Raji (cell line): ENCODE data around the gene FAM76B.

Source experiments
- POLR2A ChIP-seq: IDR thresholded peaks from 2 replicates; pipeline ENCODE4 v1.6.1; 2011; ENCODE audit warnings: low read depth, low read length, control low read depth; ENCODE audit not compliant: insufficient read depth

Gene FAM76B

GRCh38 chr11:95764267-95764898 lies 25.2 kb downstream of the FAM76B start:
- TF ChIP-seq POLR2A = no peak

DNA sequence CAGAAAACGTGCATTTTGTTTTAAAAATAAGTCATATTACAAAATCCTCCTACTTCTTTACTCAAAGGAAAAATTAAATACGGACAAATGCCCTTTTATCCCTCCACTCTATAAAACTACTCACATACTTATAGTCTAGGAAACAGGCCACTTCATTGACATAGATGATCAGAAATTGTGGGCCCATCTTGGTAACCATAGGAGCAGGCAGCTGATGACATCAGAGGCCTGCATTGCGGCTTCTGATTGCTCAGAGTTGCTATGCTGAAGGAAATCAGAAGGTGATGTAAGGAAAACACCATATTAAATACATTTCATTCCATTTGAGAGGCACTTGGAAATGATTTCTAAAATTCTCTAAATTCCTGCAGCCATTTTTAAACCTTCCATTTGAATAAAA lies 27.0 kb downstream of the FAM76B start:
- TF ChIP-seq POLR2A = no peak

DNA sequence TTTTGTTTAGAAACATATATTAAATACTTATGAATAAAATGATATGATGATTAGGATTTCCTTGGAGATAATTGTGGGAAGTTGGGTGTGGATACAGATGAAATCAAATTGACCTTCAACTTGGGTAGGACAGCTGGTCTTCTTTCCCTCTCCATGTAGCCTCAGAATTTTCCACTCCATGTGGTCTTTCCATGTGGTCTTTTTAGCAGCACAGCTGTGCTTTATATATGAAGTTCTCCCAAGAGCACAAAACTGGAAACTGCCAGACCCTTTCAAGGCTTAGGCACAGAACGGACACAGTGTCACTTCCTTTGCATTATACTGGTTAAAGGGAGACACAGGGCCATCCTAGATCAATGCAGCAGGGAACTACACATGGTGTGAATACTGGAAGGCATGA lies 28.6 kb downstream of the FAM76B start:
- no peak for TF ChIP-seq POLR2A

- no peak for TF ChIP-seq POLR2A
Measured at GRCh38 chr11:95751515-95751914, 38.1 kb downstream of the FAM76B start.

GRCh38 chr11:95750101-95750500 lies 39.5 kb downstream of the FAM76B start:
- TF ChIP-seq POLR2A = no peak

- TF ChIP-seq POLR2A = no peak
Measured at GRCh38 chr11:95739108-95739938, 50.3 kb downstream of the FAM76B start.

GRCh38 chr11:95736809-95737208 lies 52.8 kb downstream of the FAM76B start:
- no peak for TF ChIP-seq POLR2A

DNA sequence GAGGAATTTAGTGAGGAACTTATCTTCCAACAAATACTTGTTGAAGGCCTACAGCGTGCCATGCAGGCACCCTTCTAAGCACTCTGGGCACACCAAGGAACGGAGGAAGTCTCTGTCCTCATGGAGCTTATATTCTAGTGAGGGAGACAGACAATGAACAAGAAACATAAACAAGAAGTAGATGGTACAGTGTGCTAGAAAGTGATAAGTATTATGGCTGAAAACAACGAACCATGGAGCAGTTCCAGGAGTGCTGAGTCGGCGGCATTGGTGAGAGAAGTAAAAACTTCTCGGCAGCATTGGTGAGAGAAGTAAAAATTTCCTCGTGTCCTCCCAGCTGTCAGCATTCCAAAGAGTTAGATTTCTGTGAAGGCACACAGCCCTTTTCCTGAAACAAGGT lies 53.2 kb downstream of the FAM76B start:
- TF ChIP-seq POLR2A = no peak

GRCh38 chr11:95734009-95734572 lies 55.5 kb downstream of the FAM76B start:
- no peak for TF ChIP-seq POLR2A

DNA sequence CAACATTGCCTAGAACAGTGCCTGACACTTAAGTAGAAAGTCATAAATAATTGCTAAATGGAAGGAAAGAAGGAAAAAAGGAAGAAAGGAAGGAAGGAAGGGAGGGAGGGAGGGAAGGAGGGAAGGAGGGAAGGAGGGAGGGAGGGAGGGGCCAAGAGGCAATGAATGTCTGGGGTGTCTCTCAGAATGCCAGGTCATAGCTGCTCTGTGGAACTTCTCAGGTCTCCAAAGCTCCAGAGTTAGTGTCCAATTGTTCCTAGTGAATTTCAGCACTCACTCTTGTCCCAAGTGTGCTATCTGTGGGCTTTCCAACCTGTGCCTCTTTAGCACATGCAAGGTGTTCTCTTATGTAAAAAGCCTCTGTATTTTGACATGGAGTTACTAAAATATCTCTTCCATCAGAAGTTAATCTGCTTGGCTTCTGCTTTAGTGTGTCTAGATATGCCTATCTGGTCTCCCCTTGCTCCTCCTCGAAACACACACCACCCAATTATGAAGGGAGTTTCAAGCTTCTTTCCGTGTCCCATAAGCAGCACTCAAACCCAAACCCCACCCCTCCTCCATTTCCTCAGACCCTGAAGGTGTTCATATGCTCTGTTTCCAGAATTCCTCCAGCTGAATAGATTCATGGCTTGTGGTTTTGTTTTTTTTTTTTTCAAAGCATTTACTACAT lies 56.5 kb downstream of the FAM76B start:
- TF ChIP-seq POLR2A = no peak

GRCh38 chr11:95729462-95729861 lies 60.1 kb downstream of the FAM76B start:
- no peak for TF ChIP-seq POLR2A

DNA sequence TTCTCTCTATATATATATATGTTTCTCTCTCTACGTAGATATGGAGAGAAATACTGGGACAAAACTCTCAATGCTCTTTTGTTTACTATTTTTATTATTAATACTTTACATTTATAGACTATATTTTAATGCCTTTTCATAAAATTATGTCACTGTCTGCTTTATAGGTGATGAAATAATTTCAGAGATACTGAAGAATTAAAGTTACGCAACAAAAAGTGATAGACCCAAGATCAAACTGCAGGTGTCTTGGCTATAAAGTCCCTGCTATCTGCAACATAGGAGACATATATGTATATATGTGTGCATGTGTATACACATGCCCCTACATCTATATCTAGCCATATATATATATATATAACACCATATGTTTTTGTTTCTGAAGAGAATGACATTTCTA lies 60.8 kb downstream of the FAM76B start:
- no peak for TF ChIP-seq POLR2A

DNA sequence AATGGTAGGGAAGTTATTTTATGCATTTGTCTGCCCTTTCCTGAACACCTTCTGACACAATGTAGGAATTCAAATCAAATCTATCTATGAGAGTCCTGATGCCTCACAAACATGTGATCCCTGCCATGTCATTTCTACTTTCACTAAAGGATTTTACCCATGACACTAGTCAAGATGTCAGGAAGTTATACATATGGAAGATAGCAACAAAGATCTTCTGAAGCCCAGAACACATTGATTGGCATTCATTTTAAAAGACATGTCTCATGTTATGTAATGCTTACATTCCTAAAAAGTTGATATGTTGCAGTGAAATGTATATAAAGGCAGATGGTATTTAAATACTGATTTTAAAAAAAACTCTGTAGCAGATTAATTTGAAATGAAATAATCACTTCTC lies 61.5 kb downstream of the FAM76B start:
- no peak for TF ChIP-seq POLR2A

- no peak for TF ChIP-seq POLR2A
Measured at GRCh38 chr11:95727620-95728019, 62.0 kb downstream of the FAM76B start.

DNA sequence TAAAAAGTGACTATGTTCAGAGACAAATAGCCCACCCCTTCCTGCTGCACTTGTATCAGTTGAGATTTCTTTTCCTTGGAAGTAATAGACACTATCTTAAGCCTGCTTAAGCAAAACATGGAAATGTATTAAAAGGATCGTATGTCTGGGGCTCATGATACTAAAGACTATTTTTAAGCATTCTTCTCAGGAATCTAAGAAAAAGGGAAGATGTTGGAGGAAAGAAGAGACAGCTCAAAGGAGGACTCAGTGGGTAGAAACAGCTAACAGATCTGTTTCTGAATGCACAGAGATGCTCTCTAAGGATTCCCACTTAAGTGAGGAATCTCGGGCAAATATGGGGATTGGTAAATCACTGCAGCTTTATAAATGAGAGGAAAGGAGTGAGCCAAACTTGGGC lies 62.5 kb downstream of the FAM76B start:
- no peak for TF ChIP-seq POLR2A

DNA sequence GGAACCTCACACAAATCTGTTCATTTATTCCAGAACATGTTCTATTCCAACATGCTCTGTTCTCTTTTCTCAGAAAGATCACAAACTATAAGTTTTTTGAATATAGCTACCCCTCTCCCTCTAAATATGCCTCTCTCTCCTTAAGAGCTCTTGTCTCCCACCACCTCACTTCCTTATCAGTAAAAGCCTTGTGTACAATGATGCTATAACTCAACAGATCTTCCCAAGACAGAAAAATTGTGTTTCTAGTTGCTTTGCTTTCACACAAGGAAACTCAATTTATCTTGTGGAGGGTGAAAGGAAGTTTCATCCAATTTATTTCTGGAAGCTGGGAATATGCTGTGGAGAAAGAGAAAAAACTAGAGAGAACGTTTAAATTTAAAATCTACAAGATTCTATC lies 64.4 kb downstream of the FAM76B start:
- TF ChIP-seq POLR2A = no peak

- no peak for TF ChIP-seq POLR2A
Measured at GRCh38 chr11:95723361-95723942, 66.1 kb downstream of the FAM76B start.
